Stimulated activated CD8-positive, alpha-beta memory T cell treated with anti-CD3 and anti-CD28 coated beads, Interleukin-15, amount 100 ng/mL, for 48 hours (primary cell): ENCODE results near the gene ABLIM3.

Experiments
- DNase-seq, 2 donors: peaks; one replicate each; pipeline ENCODE4 v3.0.0-alpha.2; 2020; ENCODE audit warnings: low read depth in 2 of 2

ABLIM3 gene

GRCh38 chr5:149157330-149157729 lies 16.0 kb downstream of the ABLIM3 start:
- no peak for DNase-seq

- DNase-seq: no peak
These were observed 19.0 kb downstream of the ABLIM3 start for GRCh38 chr5:149160291-149160787.

- no peak for DNase-seq
These were observed 19.9 kb downstream of the ABLIM3 start for GRCh38 chr5:149161026-149161687.

GRCh38 chr5:149161850-149162249 lies 20.6 kb downstream of the ABLIM3 start:
- no peak for DNase-seq

GRCh38 chr5:149162401-149163084 lies 21.2 kb downstream of the ABLIM3 start:
- no peak for DNase-seq

GRCh38 chr5:149164731-149165130 lies 23.4 kb downstream of the ABLIM3 start:
- no peak for DNase-seq

- no peak for DNase-seq
These were observed 24.8 kb downstream of the ABLIM3 start for GRCh38 chr5:149166128-149166527.

- no peak for DNase-seq
These were observed 25.4 kb downstream of the ABLIM3 start for GRCh38 chr5:149166591-149167100.

- no peak for DNase-seq
These were observed 27.1 kb downstream of the ABLIM3 start for GRCh38 chr5:149168276-149168906.

GRCh38 chr5:149170299-149170698 lies 29.0 kb downstream of the ABLIM3 start:
- no peak for DNase-seq

- peak; percentile 31 to 45 for DNase-seq
These were observed 31.0 kb downstream of the ABLIM3 start for GRCh38 chr5:149172261-149172660.

GRCh38 chr5:149172709-149173505 lies 31.6 kb downstream of the ABLIM3 start:
- DNase-seq: no peak

GRCh38 chr5:149174847-149175234 lies 33.5 kb downstream of the ABLIM3 start:
- DNase-seq: no peak

GRCh38 chr5:149175346-149176105 lies 34.2 kb downstream of the ABLIM3 start:
- no peak for DNase-seq

GRCh38 chr5:149177339-149177843 lies 36.1 kb downstream of the ABLIM3 start:
- no peak for DNase-seq

GRCh38 chr5:149177911-149178565 lies 36.7 kb downstream of the ABLIM3 start:
- DNase-seq: no peak

- no peak for DNase-seq
These were observed 40.4 kb downstream of the ABLIM3 start for GRCh38 chr5:149181732-149182131.

- DNase-seq: no peak
These were observed 40.9 kb downstream of the ABLIM3 start for GRCh38 chr5:149182241-149182640.

- DNase-seq: no peak
These were observed 43.8 kb downstream of the ABLIM3 start for GRCh38 chr5:149185067-149185466.

- no peak for DNase-seq
These were observed 45.2 kb downstream of the ABLIM3 start for GRCh38 chr5:149186506-149186905.
